HepG2 (cell line): ENCODE measurements around the gene EML2. TPM values are rescaled to one million over a fixed set of nuclear protein-coding genes. Genes with fewer than 3 reads are reported as not detected.
A peak's percentile ranks its signal among the peaks of the same experiment; 100 is the strongest.

Experiments
- ARNTL ChIP-seq: sonication (generic); formaldehyde crosslinking; IDR thresholded peaks from 2 replicates; pipeline ENCODE4 v1.4.0; 2020; ENCODE audit warnings: mild to moderate bottlenecking, missing genetic modification reagents
- ATF1 ChIP-seq: IDR thresholded peaks from 2 replicates; pipeline ENCODE4 v1.6.1; 2016; ENCODE audit warnings: mild to moderate bottlenecking, control low read depth
- BORCS8-MEF2B ChIP-seq: sonication (generic); formaldehyde crosslinking; IDR thresholded peaks from 2 replicates; pipeline ENCODE4 v1.8.0; 2022; ENCODE audit warnings: mild to moderate bottlenecking, missing genetic modification reagents
- CBX5 ChIP-seq: sonication (generic); formaldehyde crosslinking; IDR thresholded peaks from 2 replicates; pipeline ENCODE4 v1.4.0; 2020; ENCODE audit warnings: missing genetic modification reagents, borderline replicate concordance
- CENPT ChIP-seq: sonication (generic); formaldehyde crosslinking; IDR thresholded peaks from 2 replicates; pipeline ENCODE4 v1.8.0; 2022; ENCODE audit warnings: low read depth, mild to moderate bottlenecking, moderate library complexity, missing genetic modification reagents
- CREBL2 ChIP-seq: sonication (generic); formaldehyde crosslinking; IDR thresholded peaks from 2 replicates; pipeline ENCODE4 v1.8.1; 2023; ENCODE audit warnings: missing genetic modification reagents, mild to moderate bottlenecking, borderline replicate concordance
- FOXK2 ChIP-seq: fragments of 450-650 bp; IDR thresholded peaks from 2 replicates; pipeline ENCODE4 v1.6.1; 2016
- HES4 ChIP-seq: sonication (generic); formaldehyde crosslinking; IDR thresholded peaks from 2 replicates; pipeline ENCODE4 v1.9.0; 2021; ENCODE audit warnings: mild to moderate bottlenecking, missing genetic modification reagents, borderline replicate concordance
- IKZF4 ChIP-seq: sonication (generic); formaldehyde crosslinking; IDR thresholded peaks from 2 replicates; pipeline ENCODE4 v1.5.1; 2020; ENCODE audit warnings: borderline replicate concordance, mild to moderate bottlenecking, low read depth, missing genetic modification reagents; ENCODE audit errors: not compliant biosample characterization
- KDM2A ChIP-seq: sonication (generic); formaldehyde crosslinking; IDR thresholded peaks from 2 replicates; pipeline ENCODE4 v1.4.0; 2020; ENCODE audit warnings: low read depth, missing genetic modification reagents, borderline replicate concordance
- KLF6 ChIP-seq: IDR thresholded peaks from 2 replicates; pipeline ENCODE4 v1.8.0; 2016; ENCODE audit warnings: missing biosample characterization, missing genetic modification reagents
- KMT2B ChIP-seq: IDR thresholded peaks from 2 replicates; pipeline ENCODE4 v1.6.1; 2016; ENCODE audit warnings: missing genetic modification reagents, missing compliant biosample characterization
- MEF2D ChIP-seq: sonication (generic); formaldehyde crosslinking; IDR thresholded peaks from 2 replicates; pipeline ENCODE4 v1.5.1; 2020; ENCODE audit warnings: mild to moderate bottlenecking, missing genetic modification reagents
- NFYB ChIP-seq: sonication (generic); formaldehyde crosslinking; IDR thresholded peaks from 2 replicates; pipeline ENCODE4 v1.4.0; 2020; ENCODE audit warnings: missing genetic modification reagents
- PAF1 ChIP-seq: IDR thresholded peaks from 2 replicates; pipeline ENCODE4 v1.6.1; 2016; ENCODE audit warnings: missing genetic modification reagents, missing compliant biosample characterization
- RBM39 ChIP-seq: fragments of 200-400 bp; formaldehyde crosslinking; IDR thresholded peaks from one replicate; pipeline ENCODE4 v1.6.1; 2018; ENCODE audit warnings: antibody characterized with exemption, mild to moderate bottlenecking, low read depth, low read length; ENCODE audit not compliant: poor library complexity, severe bottlenecking
- REPIN1 ChIP-seq: sonication (generic); formaldehyde crosslinking; IDR thresholded peaks from 2 replicates; pipeline ENCODE4 v1.8.0; 2022; ENCODE audit warnings: missing genetic modification reagents, low read depth, mild to moderate bottlenecking, borderline replicate concordance
- SP140L ChIP-seq: sonication (generic); formaldehyde crosslinking; IDR thresholded peaks from 2 replicates; pipeline ENCODE4 v1.4.0; 2020; ENCODE audit warnings: missing genetic modification reagents, borderline replicate concordance
- TFDP1 ChIP-seq: IDR thresholded peaks from 2 replicates; pipeline ENCODE4 v1.6.1; 2016; ENCODE audit warnings: missing compliant biosample characterization, missing genetic modification reagents, borderline replicate concordance
- TFDP2 ChIP-seq: sonication (generic); formaldehyde crosslinking; IDR thresholded peaks from 2 replicates; pipeline ENCODE4 v1.4.0; 2020; ENCODE audit warnings: missing genetic modification reagents
- THAP7 ChIP-seq: sonication (generic); formaldehyde crosslinking; IDR thresholded peaks from 2 replicates; pipeline ENCODE4 v1.8.1; 2023; ENCODE audit warnings: mild to moderate bottlenecking, missing genetic modification reagents
- TMF1 ChIP-seq: sonication (generic); formaldehyde crosslinking; IDR thresholded peaks from 2 replicates; pipeline ENCODE4 v1.8.1; 2022; ENCODE audit warnings: low read depth, missing genetic modification reagents
- YEATS4 ChIP-seq: sonication (generic); formaldehyde crosslinking; IDR thresholded peaks from 2 replicates; pipeline ENCODE4 v1.4.0; 2020; ENCODE audit warnings: missing genetic modification reagents, borderline replicate concordance
- ZNF224 ChIP-seq: sonication (generic); formaldehyde crosslinking; IDR thresholded peaks from 2 replicates; pipeline ENCODE4 v1.5.0; 2020; ENCODE audit warnings: mild to moderate bottlenecking, missing genetic modification reagents
- ZNF331 ChIP-seq: sonication (generic); formaldehyde crosslinking; IDR thresholded peaks from 2 replicates; pipeline ENCODE4 v1.4.0; 2020; ENCODE audit warnings: missing genetic modification reagents
- ZNF343 ChIP-seq: sonication (generic); formaldehyde crosslinking; IDR thresholded peaks from 2 replicates; pipeline ENCODE4 v1.4.0; 2020; ENCODE audit warnings: mild to moderate bottlenecking, missing genetic modification reagents
- ZNF350 ChIP-seq: sonication (generic); formaldehyde crosslinking; IDR thresholded peaks from 2 replicates; pipeline ENCODE4 v1.4.0; 2020; ENCODE audit warnings: mild to moderate bottlenecking, low read depth, missing genetic modification reagents, borderline replicate concordance
- ZNF549 ChIP-seq: sonication (generic); formaldehyde crosslinking; IDR thresholded peaks from 2 replicates; pipeline ENCODE4 v1.5.0; 2020; ENCODE audit warnings: missing genetic modification reagents
- ZNF644 ChIP-seq: IDR thresholded peaks from 2 replicates; pipeline ENCODE4 v1.6.1; 2016; ENCODE audit warnings: low read depth
- ZNF839 ChIP-seq: sonication (generic); formaldehyde crosslinking; IDR thresholded peaks from 2 replicates; pipeline ENCODE4 v1.4.0; 2020; ENCODE audit warnings: missing genetic modification reagents, mild to moderate bottlenecking, borderline replicate concordance
- polyA plus RNA-seq, 8 experiments: library from polyadenylated mRNA; depleted of rRNA in 3 of 8; stranded (reverse) in 7 of 8; unstranded in 1 of 8; fragments of >200 nt; fragmentation: Illumina TruSeq in 4 of 8; extraction: Trizol in 4 of 8; gene quantifications; 2 replicates each; pipeline versions ENCODE4 v1.2.1 to v1.2.3, GENCODE V29; 2011 to 2016; ENCODE audit warnings: low read depth in 4 of 8, missing spikeins in 1 of 8, mixed read lengths in 1 of 8; ENCODE audit not compliant: insufficient read depth in 1 of 8
- total RNA-seq, 5 experiments: library from RNA; depleted of rRNA; stranded (reverse); fragments of >200 nt; fragmentation: Illumina TruSeq; extraction: Trizol; gene quantifications; 2 replicates each; pipeline ENCODE4 v1.2.3, GENCODE V29; 2016; ENCODE audit warnings: low read depth in 1 of 5

EML2 gene
- total and polyA plus RNA-seq, 2 of the 13 experiments (the other 11 are each of a cell fraction or from before 2014, with no cell fraction given) = 7.3 to 12.9 TPM

GRCh38 chr19:45591004-45591637, 48.1 kb downstream of the EML2 start (continued):
- peak; percentile 65 for TF ChIP-seq RBM39
- no peak for TF ChIP-seq THAP7 (CRISPR knock-in tag)
- peak; percentile 58; the same call in 1 of the 2 replicates for TF ChIP-seq YEATS4 (CRISPR knock-in tag)
- TF ChIP-seq ZNF549 (CRISPR knock-in tag) = no peak
- TF ChIP-seq ZNF350 = peak; percentile 55; the same call in 1 of the 2 replicates
- TF ChIP-seq BORCS8-MEF2B (CRISPR knock-in tag) = peak; percentile 87
- no peak for TF ChIP-seq ZNF224
- peak; percentile 93 for TF ChIP-seq TFDP2
- TF ChIP-seq FOXK2 = no peak
- TF ChIP-seq CBX5 (CRISPR knock-in tag) = peak; percentile 69
- no peak for TF ChIP-seq ZNF839 (CRISPR knock-in tag)
- peak; percentile 45; the same call in 1 of the 2 replicates for TF ChIP-seq NFYB (CRISPR knock-in tag)
- peak; percentile 98 for TF ChIP-seq TFDP1 (CRISPR knock-in tag)
- peak; percentile 49; the same call in 1 of the 2 replicates for TF ChIP-seq CREBL2 (CRISPR knock-in tag)
- peak; percentile 96 for TF ChIP-seq IKZF4 (CRISPR knock-in tag)
- TF ChIP-seq ARNTL (CRISPR knock-in tag) = 0 out of 2 replicates have a peak, but pooled peaks have one; percentile 35
- peak; percentile 84; the same call in 1 of the 2 replicates for TF ChIP-seq ZNF644 (CRISPR knock-in tag)
- TF ChIP-seq ATF1 = no peak
- TF ChIP-seq MEF2D (CRISPR knock-in tag) = 0 out of 2 replicates have a peak, but pooled peaks have one; percentile 49
- peak; percentile 90 for TF ChIP-seq REPIN1 (CRISPR knock-in tag)
- TF ChIP-seq ZNF331 (CRISPR knock-in tag) = peak; percentile 77
- peak; percentile 83 for TF ChIP-seq KLF6 (CRISPR knock-in tag)
- TF ChIP-seq HES4 (CRISPR knock-in tag) = peak; percentile 81
- TF ChIP-seq SP140L (CRISPR knock-in tag) = no peak
- peak; percentile 59; the same call in 1 of the 2 replicates for TF ChIP-seq TMF1 (CRISPR knock-in tag)
- peak; percentile 91 for TF ChIP-seq KDM2A (CRISPR knock-in tag)
- TF ChIP-seq KMT2B (CRISPR knock-in tag) = peak; percentile 80
- no peak for TF ChIP-seq PAF1 (CRISPR knock-in tag)
- no peak for TF ChIP-seq ZNF343 (CRISPR knock-in tag)
- TF ChIP-seq CENPT (CRISPR knock-in tag) = no peak
